Transverse colon (tissue), 4 donors: Measurements from ENCODE around the gene AJAP1.

ENCODE experiments used
- EP300 ChIP-seq: sonication (generic); formaldehyde crosslinking; IDR thresholded peaks from one replicate; pipeline ENCODE4 v1.6.1; 2017; ENCODE audit warnings: antibody characterized with exemption, low read depth
- POLR2A ChIP-seq: fragments of 450-650 bp; IDR thresholded peaks from one replicate; pipeline ENCODE4 v1.6.1; 2016; ENCODE audit warnings: antibody characterized with exemption, mild to moderate bottlenecking, moderate library complexity
- POLR2AphosphoS5 ChIP-seq, 3 donors: sonication (generic); formaldehyde crosslinking; IDR thresholded peaks; one replicate each; pipeline ENCODE4 v1.6.1; 2016; ENCODE audit warnings: antibody characterized with exemption in 3 of 3
- TF ChIP-seq, protein P1 (sequence below), 5 experiments: fragments of 200-600 bp in 3 of 5; fragments of 450-650 bp in 2 of 5; sonication (generic) in 3 of 5; IDR thresholded peaks; 1 replicate in 2 of 5; 2 replicates in 3 of 5; pipeline ENCODE4 v1.5.1; 2016 to 2017; ENCODE audit warnings: antibody characterized with exemption in 5 of 5, inconsistent platforms in 3 of 5, mild to moderate bottlenecking in 2 of 5, moderate library complexity in 1 of 5

DNA sequence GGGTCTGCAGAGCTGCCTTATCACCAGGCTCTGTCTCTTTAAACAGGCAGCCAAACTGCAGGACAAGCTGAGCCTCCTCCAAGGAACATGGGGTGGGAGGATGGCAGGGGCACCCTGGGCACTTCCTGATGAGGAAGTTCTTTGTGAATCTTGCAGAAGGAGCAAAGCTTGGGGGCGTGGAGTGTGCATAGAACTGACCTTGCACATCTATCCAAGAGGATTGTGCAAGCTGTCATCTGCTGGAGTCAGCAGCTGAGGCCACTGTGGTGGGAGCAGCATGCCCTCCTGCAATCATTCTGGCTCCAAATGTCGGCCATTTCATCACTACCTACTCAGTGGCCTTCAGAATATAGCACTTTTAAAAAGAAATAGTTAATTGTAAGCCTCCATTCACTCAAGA is 182.2 kb downstream of the AJAP1 start:
- TF ChIP-seq POLR2AphosphoS5 (IDR thresholded peaks at IDR 0.05) (no peak), POLR2A (no peak), EP300 (no peak)
- TF ChIP-seq, protein P1, sequence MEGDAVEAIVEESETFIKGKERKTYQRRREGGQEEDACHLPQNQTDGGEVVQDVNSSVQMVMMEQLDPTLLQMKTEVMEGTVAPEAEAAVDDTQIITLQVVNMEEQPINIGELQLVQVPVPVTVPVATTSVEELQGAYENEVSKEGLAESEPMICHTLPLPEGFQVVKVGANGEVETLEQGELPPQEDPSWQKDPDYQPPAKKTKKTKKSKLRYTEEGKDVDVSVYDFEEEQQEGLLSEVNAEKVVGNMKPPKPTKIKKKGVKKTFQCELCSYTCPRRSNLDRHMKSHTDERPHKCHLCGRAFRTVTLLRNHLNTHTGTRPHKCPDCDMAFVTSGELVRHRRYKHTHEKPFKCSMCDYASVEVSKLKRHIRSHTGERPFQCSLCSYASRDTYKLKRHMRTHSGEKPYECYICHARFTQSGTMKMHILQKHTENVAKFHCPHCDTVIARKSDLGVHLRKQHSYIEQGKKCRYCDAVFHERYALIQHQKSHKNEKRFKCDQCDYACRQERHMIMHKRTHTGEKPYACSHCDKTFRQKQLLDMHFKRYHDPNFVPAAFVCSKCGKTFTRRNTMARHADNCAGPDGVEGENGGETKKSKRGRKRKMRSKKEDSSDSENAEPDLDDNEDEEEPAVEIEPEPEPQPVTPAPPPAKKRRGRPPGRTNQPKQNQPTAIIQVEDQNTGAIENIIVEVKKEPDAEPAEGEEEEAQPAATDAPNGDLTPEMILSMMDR (IDR thresholded peaks at IDR 0.05), result no peak
